GM23338 (cell line): Measurements from ENCODE around the gene UQCC2. TPM values are rescaled to one million over a fixed set of nuclear protein-coding genes. Genes with fewer than 3 reads are reported as not detected.
A peak's percentile ranks its signal among the peaks of the same experiment; 100 is the strongest.

Experiments used
- ATAC-seq: fragments of 200-7000 bp; cut with Tn5 transposase; 3 replicates; pipeline ENCODE4 v1.9.1; 2020
- DNase-seq: peaks from one replicate; pipeline ENCODE4 v3.0.0-alpha.2; 2015; ENCODE audit warnings: low spot score
- H2AFZ ChIP-seq: fragments of 200-600 bp; sonication (generic); 2 replicates; pipeline ENCODE4 v1.8.0; 2016; ENCODE audit warnings: antibody characterized with exemption, mild to moderate bottlenecking, moderate library complexity
- H3F3A ChIP-seq: fragments of 200-600 bp; sonication (generic); replicated peaks from 2 replicates; pipeline ENCODE4 v1.8.0; 2017; ENCODE audit warnings: antibody characterized with exemption, mixed run types, low read depth
- H3K27ac ChIP-seq: fragments of 200-600 bp; sonication (generic); 2 replicates; pipeline ENCODE4 v1.6.1; 2016; ENCODE audit warnings: low read depth
- H3K27me3 ChIP-seq: fragments of 200-600 bp; sonication (generic); 2 replicates; pipeline ENCODE4 v1.8.0; 2016; ENCODE audit warnings: mild to moderate bottlenecking, mixed run types, moderate library complexity; ENCODE audit not compliant: insufficient read depth
- H3K36me3 ChIP-seq: fragments of 200-600 bp; sonication (generic); 2 replicates; pipeline ENCODE4 v1.8.0; 2016; ENCODE audit warnings: mild to moderate bottlenecking; ENCODE audit not compliant: insufficient read depth
- H3K4me1 ChIP-seq: fragments of 200-600 bp; sonication (generic); 2 replicates; pipeline ENCODE4 v1.8.0; 2016; ENCODE audit warnings: mild to moderate bottlenecking, moderate library complexity; ENCODE audit not compliant: insufficient read depth
- H3K4me2 ChIP-seq: fragments of 200-600 bp; sonication (generic); 2 replicates; pipeline ENCODE4 v1.7.1; 2017; ENCODE audit warnings: mixed run types
- H3K4me3 ChIP-seq: fragments of 200-600 bp; sonication (generic); 2 replicates; pipeline ENCODE4 v1.6.1; 2016; ENCODE audit warnings: mixed run types
- H3K79me2 ChIP-seq: fragments of 200-600 bp; sonication (generic); replicated peaks from 2 replicates; pipeline ENCODE4 v1.8.0; 2017; ENCODE audit warnings: mild to moderate bottlenecking; ENCODE audit not compliant: insufficient read depth
- H3K9me2 ChIP-seq: fragments of 200-600 bp; sonication (generic); 2 replicates; pipeline ENCODE4 v1.8.0; 2017; ENCODE audit not compliant: insufficient read depth
- H4K20me1 ChIP-seq: fragments of 200-600 bp; sonication (generic); replicated peaks from 2 replicates; pipeline ENCODE4 v1.8.0; 2017; ENCODE audit warnings: mild to moderate bottlenecking; ENCODE audit not compliant: insufficient read depth
- H3K27ac Mint-ChIP-seq: 2 replicates; pipeline ENCODE4 v1.8.0; 2020; ENCODE audit warnings: inconsistent platforms, mild to moderate bottlenecking, moderate library complexity, mixed read lengths
- H3K27me3 Mint-ChIP-seq: 3 replicates; pipeline ENCODE4 v1.8.0; 2022; ENCODE audit warnings: low read depth, mild to moderate bottlenecking, moderate library complexity, mixed read lengths, inconsistent platforms; ENCODE audit not compliant: insufficient read depth, poor library complexity
- H3K36me3 Mint-ChIP-seq: 3 replicates; pipeline ENCODE4 v1.8.0; 2021; ENCODE audit warnings: low read depth, mild to moderate bottlenecking, inconsistent platforms, moderate library complexity, mixed read lengths
- H3K4me1 Mint-ChIP-seq: 3 replicates; pipeline ENCODE4 v1.8.0; 2020; ENCODE audit warnings: mild to moderate bottlenecking, inconsistent platforms, mixed read lengths
- H3K4me3 Mint-ChIP-seq: 3 replicates; pipeline ENCODE4 v1.8.0; 2021; ENCODE audit warnings: moderate library complexity, mild to moderate bottlenecking, inconsistent platforms, mixed read lengths
- H3K9me3 Mint-ChIP-seq: 3 replicates; pipeline ENCODE4 v1.8.0; 2020; ENCODE audit warnings: moderate library complexity, mild to moderate bottlenecking, inconsistent platforms, mixed read lengths
- CREB1 ChIP-seq: fragments of 250-450 bp; sonication (Bioruptor Pico); IDR thresholded peaks from 2 replicates; pipeline ENCODE4 v1.5.0; 2020; ENCODE audit warnings: low read depth, mild to moderate bottlenecking, moderate library complexity
- CTCF ChIP-seq, 2 experiments: fragments of 200-600 bp in 1 of 2; sonication (generic) in 1 of 2; conservative IDR thresholded peaks; 2 replicates each; pipeline versions ENCODE4 v1.5.1 to v1.6.1; 2016 to 2017; ENCODE audit warnings: antibody characterized with exemption in 2 of 2, low read depth in 2 of 2, mild to moderate bottlenecking in 2 of 2, moderate library complexity in 1 of 2
- ETS1 ChIP-seq: IDR thresholded peaks from 2 replicates; pipeline ENCODE4 v1.6.1; 2016; ENCODE audit warnings: antibody characterized with exemption
- EZH2 ChIP-seq: fragments of 200-600 bp; sonication (generic); IDR thresholded peaks from one replicate; pipeline ENCODE4 v1.8.0; 2017; ENCODE audit warnings: antibody characterized with exemption, mild to moderate bottlenecking, low read depth; ENCODE audit not compliant: unreplicated experiment
- EZH2phosphoT487 ChIP-seq: fragments of 200-600 bp; sonication (generic); IDR thresholded peaks from one replicate; pipeline ENCODE4 v1.8.1; 2018; ENCODE audit warnings: antibody characterized with exemption; ENCODE audit not compliant: unreplicated experiment
- JUNB ChIP-seq: IDR thresholded peaks from one replicate; pipeline ENCODE4 v1.6.1; 2016; ENCODE audit warnings: antibody characterized with exemption; ENCODE audit not compliant: unreplicated experiment
- POLR2AphosphoS5 ChIP-seq: IDR thresholded peaks from 2 replicates; pipeline ENCODE4 v1.6.1; 2016; ENCODE audit warnings: antibody characterized with exemption, low read depth
- STAT1 ChIP-seq: IDR thresholded peaks from one replicate; pipeline ENCODE4 v1.6.1; 2016; ENCODE audit warnings: antibody characterized with exemption; ENCODE audit not compliant: unreplicated experiment
- ZNF114 ChIP-seq: fragments of 250-450 bp; sonication (Bioruptor Pico); IDR thresholded peaks from 2 replicates; pipeline ENCODE4 v1.5.0; 2020; ENCODE audit warnings: mild to moderate bottlenecking, moderate library complexity
- ZNF331 ChIP-seq: fragments of 250-450 bp; sonication (Bioruptor Pico); IDR thresholded peaks from 2 replicates; pipeline ENCODE4 v1.5.0; 2020; ENCODE audit warnings: low read depth, mild to moderate bottlenecking, moderate library complexity
- ZNF462 ChIP-seq: fragments of 250-450 bp; sonication (Bioruptor Pico); IDR thresholded peaks from 2 replicates; pipeline ENCODE4 v1.5.0; 2020; ENCODE audit warnings: mild to moderate bottlenecking, moderate library complexity
- polyA plus RNA-seq: library from polyadenylated mRNA; unstranded; fragments of >200 nt; fragmentation: Nextera tagmentation; extraction: Ambion mirVana; gene quantifications from 2 replicates; pipeline ENCODE4 v1.2.1, GENCODE V29; 2016
- total RNA-seq: library from RNA; depleted of rRNA; stranded (reverse); fragments of >200 nt; shearing (Covaris generic); gene quantifications from 2 replicates; pipeline ENCODE4 v1.2.3, GENCODE V29; 2014

The UQCC2 gene
- total and polyA plus RNA-seq, 2 experiments from 2014 or later = 48.9 to 379 TPM

- TF ChIP-seq ZNF462 (no peak), JUNB (no peak), ETS1 (no peak), STAT1 (no peak)
These were observed 35.2 kb upstream of the UQCC2 start, which contains the start of gene IP6K3 (continued) for GRCh38 chr6:33746651-33747100.

GRCh38 chr6:33746036-33746600 lies 34.6 kb upstream of the UQCC2 start:
- peaks cover 43% of the 10 kb centered on the region for H3K4me1 Mint-ChIP-seq
- peaks cover 13% of the 10 kb centered on the region for H3K27me3 Mint-ChIP-seq
- peak overlapping the region; percentile 38; the same call in 1 of the 2 replicates for H3K4me2 ChIP-seq
- peaks cover 20% of the 10 kb centered on the region for H3K4me1 ChIP-seq
- H3K4me3 ChIP-seq = no peak overlapping the region
- ATAC-seq (peak; percentile 8), DNase-seq (peak; percentile 42)
- H3K79me2 ChIP-seq = no peaks in the 10 kb centered on the region
- H3K27me3 ChIP-seq = no peaks in the 10 kb centered on the region
- no peak overlapping the region for H2AFZ ChIP-seq
- no peaks in the 10 kb centered on the region for H3K36me3 Mint-ChIP-seq
- H4K20me1 ChIP-seq = no peaks in the 10 kb centered on the region
- no peaks in the 10 kb centered on the region for H3K9me3 Mint-ChIP-seq
- no peaks in the 10 kb centered on the region for H3K9me2 ChIP-seq
- no peaks in the 10 kb centered on the region for H3K36me3 ChIP-seq
- no peak overlapping the region for H3K4me3 Mint-ChIP-seq
- no peak overlapping the region for H3K27ac Mint-ChIP-seq
- H3K27ac ChIP-seq = no peak overlapping the region
- H3F3A ChIP-seq = no peaks in the 10 kb centered on the region
- TF ChIP-seq POLR2AphosphoS5 (no peak), CTCF (conservative IDR thresholded peaks at IDR 0.05; ENCODE audit: low read depth in 2 of 2) (no peak), EZH2phosphoT487 (no peak), ZNF331 (CRISPR knock-in tag) (no peak), EZH2 (no peak), ETS1 (no peak), ZNF114 (no peak), CREB1 (no peak)
